HCT116 (cell line): ENCODE data around the gene IL1RAPL2. TPM values are rescaled to one million over a fixed set of nuclear protein-coding genes. Genes with fewer than 3 reads are reported as not detected.

Source experiments
- ATAC-seq: fragments of 200-7000 bp; cut with Tn5 transposase; 2 replicates; pipeline ENCODE4 v1.9.1; 2020; ENCODE audit warnings: mild to moderate bottlenecking, moderate library complexity
- BruUV-seq: library from RNA; stranded (reverse); fragments of 400-500 nt; replicated peaks from 2 replicates; lab custom pipeline; 2021; lab: Mats Ljungman, UMichigan
- CTCF ChIA-PET: fragments of 300-600 bp; sonication (Branson Sonifier 250); formaldehyde crosslinking; loops from one replicate; lab custom pipeline; 2021; ENCODE audit warnings: antibody characterized with exemption; lab: Charles Lee
- POLR2A ChIA-PET: fragments of 300-600, 350-600 bp; sonication (Branson Sonifier 250); formaldehyde crosslinking; loops from one replicate; lab custom pipeline; 2021; ENCODE audit warnings: antibody characterized with exemption; lab: Charles Lee
- RAD21 ChIA-PET, 2 experiments: fragments of 300-600 bp; sonication (Branson Sonifier 250); formaldehyde crosslinking; loops; one replicate each; lab custom pipeline; 2023; ENCODE audit warnings: low total read pairs in 2 of 2; ENCODE audit not compliant: uncharacterized antibody in 2 of 2, unreplicated experiment in 2 of 2, low non-redundant PET in 1 of 2; lab: Charles Lee
- DNase-seq: peaks from one replicate; pipeline ENCODE4 v3.0.0-alpha.2; 2010; ENCODE audit warnings: low read depth, low spot score
- H2AFZ ChIP-seq: fragments of 200-600 bp; shearing (Covaris generic), sonication (generic); 2 replicates; pipeline ENCODE4 v1.6.1; 2017; ENCODE audit warnings: low read depth, mixed run types, mixed read lengths, antibody characterized with exemption, low read length; ENCODE audit not compliant: poor library complexity, severe bottlenecking
- H3K27ac ChIP-seq: 2 replicates; pipeline ENCODE4 v1.5.1; 2012; ENCODE audit warnings: low read depth, low read length
- H3K27me3 ChIP-seq: fragments of 200-600 bp; sonication (generic); 2 replicates; pipeline ENCODE4 v1.6.1; 2016; ENCODE audit warnings: mixed run types, low read length, mixed read lengths; ENCODE audit not compliant: insufficient read depth
- H3K36me3 ChIP-seq, 2 experiments: fragments of 200-500 bp in 1 of 2; fragments of 200-600 bp in 1 of 2; sonication (Bioruptor generic) in 1 of 2; sonication (generic) in 1 of 2; 2 replicates each; pipeline versions ENCODE4 v1.5.1 to v1.6.1; 2014 to 2016; ENCODE audit warnings: low read length in 2 of 2, inconsistent platforms in 1 of 2, mixed read lengths in 1 of 2, mixed run types in 1 of 2; ENCODE audit not compliant: insufficient read depth in 2 of 2, control insufficient read depth in 1 of 2
- H3K4me1 ChIP-seq, 2 experiments: fragments of 200-600 bp in 1 of 2; sonication (generic) in 1 of 2; 2 replicates each; pipeline versions ENCODE4 v1.5.1 to v1.6.1; 2012 to 2017; ENCODE audit warnings: low read length in 2 of 2, inconsistent platforms in 1 of 2, mild to moderate bottlenecking in 1 of 2, mixed read lengths in 1 of 2, mixed run types in 1 of 2, moderate library complexity in 1 of 2; ENCODE audit not compliant: insufficient read depth in 2 of 2, control insufficient read depth in 1 of 2
- H3K4me2 ChIP-seq: fragments of 200-600 bp; sonication (generic); 2 replicates; pipeline ENCODE4 v1.6.1; 2017; ENCODE audit warnings: mixed run types, low read length, mixed read lengths
- H3K4me3 ChIP-seq, 2 experiments: fragments of 200-600 bp in 1 of 2; sonication (generic) in 1 of 2; replicated peaks in 1 of 2; 2 replicates each; pipeline ENCODE4 v1.5.1; 2011 to 2016; ENCODE audit warnings: low read length in 2 of 2, control low read depth in 1 of 2, low read depth in 1 of 2, mild to moderate bottlenecking in 1 of 2, mixed read lengths in 1 of 2, mixed run types in 1 of 2
- H3K79me2 ChIP-seq: fragments of 200-600 bp; sonication (generic); 2 replicates; pipeline ENCODE4 v1.6.1; 2017; ENCODE audit warnings: mild to moderate bottlenecking, mixed run types, low read length, moderate library complexity, mixed read lengths; ENCODE audit not compliant: insufficient read depth
- H3K9ac ChIP-seq: fragments of 200-600 bp; sonication (generic); 2 replicates; pipeline ENCODE4 v1.6.1; 2016; ENCODE audit warnings: low read length, mixed read lengths
- H3K9me2 ChIP-seq: fragments of 200-600 bp; sonication (generic), shearing (Covaris generic); 2 replicates; pipeline ENCODE4 v1.6.1; 2017; ENCODE audit warnings: mixed run types, mild to moderate bottlenecking, moderate library complexity; ENCODE audit not compliant: insufficient read depth
- H3K9me3 ChIP-seq, 2 experiments: fragments of 200-500 bp in 1 of 2; fragments of 200-600 bp in 1 of 2; sonication (Bioruptor generic) in 1 of 2; sonication (generic) in 1 of 2; 2 replicates each; pipeline ENCODE4 v1.6.1; 2014 to 2017; ENCODE audit warnings: low read length in 2 of 2, mixed read lengths in 2 of 2, inconsistent platforms in 1 of 2, low read depth in 1 of 2, mild to moderate bottlenecking in 1 of 2, mixed run types in 1 of 2, moderate library complexity in 1 of 2; ENCODE audit not compliant: control insufficient read depth in 1 of 2, insufficient read depth in 1 of 2
- H4K20me1 ChIP-seq: fragments of 200-600 bp; sonication (generic), shearing (Covaris generic); 2 replicates; pipeline ENCODE4 v1.6.1; 2017; ENCODE audit warnings: mixed run types, mild to moderate bottlenecking, moderate library complexity; ENCODE audit not compliant: insufficient read depth
- EZH2phosphoT487 ChIP-seq: fragments of 200-600 bp; IDR thresholded peaks from 2 replicates; pipeline ENCODE4 v1.6.1; 2018; ENCODE audit warnings: antibody characterized with exemption, borderline replicate concordance
- FOSL1 ChIP-seq: IDR thresholded peaks from 2 replicates; pipeline ENCODE4 v1.6.1; 2012; ENCODE audit warnings: low read depth
- JUND ChIP-seq: IDR thresholded peaks from 2 replicates; pipeline ENCODE4 v1.6.1; 2012
- MAX ChIP-seq: IDR thresholded peaks from 2 replicates; pipeline ENCODE4 v1.6.1; 2012
- SIN3A ChIP-seq: IDR thresholded peaks from 2 replicates; pipeline ENCODE4 v1.6.1; 2012; ENCODE audit warnings: low read depth
- SRF ChIP-seq: IDR thresholded peaks from 2 replicates; pipeline ENCODE4 v1.6.1; 2012; ENCODE audit warnings: low read depth
- ZBTB33 ChIP-seq: IDR thresholded peaks from 2 replicates; pipeline ENCODE4 v1.6.1; 2011; ENCODE audit warnings: mild to moderate bottlenecking, low read length, moderate library complexity; ENCODE audit not compliant: insufficient replicate concordance; ENCODE audit errors: extremely low read depth
- ZFX ChIP-seq: fragments of 450-650 bp; IDR thresholded peaks from 2 replicates; pipeline ENCODE4 v1.6.1; 2017
- ZNF274 ChIP-seq: fragments of 200-500 bp; sonication (Bioruptor generic); IDR thresholded peaks from 2 replicates; pipeline ENCODE4 v1.6.1; 2014; ENCODE audit warnings: mild to moderate bottlenecking, low read depth, low read length, inconsistent platforms
- intact Hi-C: fragments of 100-400 bp; cut with micrococcal nuclease; formaldehyde crosslinking; loops from 2 replicates; pipeline ENCODE4 v1.10.0; 2022
- total RNA-seq: library from RNA; stranded (reverse); gene quantifications from one replicate; pipeline ENCODE4 v1.2.1, GENCODE V29; 2021; ENCODE audit not compliant: unreplicated experiment
- TF ChIP-seq, protein P1 (sequence below): IDR thresholded peaks from 2 replicates; pipeline ENCODE4 v1.6.1; 2012; ENCODE audit warnings: low read depth

IL1RAPL2 gene
- total RNA-seq, 1 experiment from 2014 or later = not detected

GRCh38 chrX:104864296-104864695 lies 298.3 kb downstream of the IL1RAPL2 start:
- Histone ChIP-seq H4K20me1 (no peaks in the 10 kb centered on the region), H3K9me2 (no peaks in the 10 kb centered on the region), H3K27me3 (no peaks in the 10 kb centered on the region), H3K36me3 (no peaks in the 10 kb centered on the region), H3K4me2 (no peak overlapping the region), H3K4me1 (no peaks in the 10 kb centered on the region), H3K9me3 (no peaks in the 10 kb centered on the region), H2AFZ (no peak overlapping the region), H3K27ac (no peak overlapping the region), H3K4me3 (no peak overlapping the region), H3K9ac (no peak overlapping the region), H3K79me2 (no peaks in the 10 kb centered on the region)
- ChIA-PET POLR2A (no interaction called here), RAD21 (no interaction called here), CTCF (no interaction called here)
- BruUV-seq = no TSS peak
- ATAC-seq = no peak
- TF ChIP-seq ZFX (no peak), EZH2phosphoT487 (no peak), FOSL1 (no peak), ZBTB33 (no peak), ZNF274 (no peak), SRF (no peak), JUND (no peak), SIN3A (no peak), MAX (no peak)
- TF ChIP-seq, protein P1, sequence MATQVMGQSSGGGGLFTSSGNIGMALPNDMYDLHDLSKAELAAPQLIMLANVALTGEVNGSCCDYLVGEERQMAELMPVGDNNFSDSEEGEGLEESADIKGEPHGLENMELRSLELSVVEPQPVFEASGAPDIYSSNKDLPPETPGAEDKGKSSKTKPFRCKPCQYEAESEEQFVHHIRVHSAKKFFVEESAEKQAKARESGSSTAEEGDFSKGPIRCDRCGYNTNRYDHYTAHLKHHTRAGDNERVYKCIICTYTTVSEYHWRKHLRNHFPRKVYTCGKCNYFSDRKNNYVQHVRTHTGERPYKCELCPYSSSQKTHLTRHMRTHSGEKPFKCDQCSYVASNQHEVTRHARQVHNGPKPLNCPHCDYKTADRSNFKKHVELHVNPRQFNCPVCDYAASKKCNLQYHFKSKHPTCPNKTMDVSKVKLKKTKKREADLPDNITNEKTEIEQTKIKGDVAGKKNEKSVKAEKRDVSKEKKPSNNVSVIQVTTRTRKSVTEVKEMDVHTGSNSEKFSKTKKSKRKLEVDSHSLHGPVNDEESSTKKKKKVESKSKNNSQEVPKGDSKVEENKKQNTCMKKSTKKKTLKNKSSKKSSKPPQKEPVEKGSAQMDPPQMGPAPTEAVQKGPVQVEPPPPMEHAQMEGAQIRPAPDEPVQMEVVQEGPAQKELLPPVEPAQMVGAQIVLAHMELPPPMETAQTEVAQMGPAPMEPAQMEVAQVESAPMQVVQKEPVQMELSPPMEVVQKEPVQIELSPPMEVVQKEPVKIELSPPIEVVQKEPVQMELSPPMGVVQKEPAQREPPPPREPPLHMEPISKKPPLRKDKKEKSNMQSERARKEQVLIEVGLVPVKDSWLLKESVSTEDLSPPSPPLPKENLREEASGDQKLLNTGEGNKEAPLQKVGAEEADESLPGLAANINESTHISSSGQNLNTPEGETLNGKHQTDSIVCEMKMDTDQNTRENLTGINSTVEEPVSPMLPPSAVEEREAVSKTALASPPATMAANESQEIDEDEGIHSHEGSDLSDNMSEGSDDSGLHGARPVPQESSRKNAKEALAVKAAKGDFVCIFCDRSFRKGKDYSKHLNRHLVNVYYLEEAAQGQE = no peak
- intact Hi-C loops = no loop called here
- no peak for DNase-seq
